Thoracic aorta endothelial cell (primary cell): ENCODE measurements around the gene CHRNB1. TPM values are rescaled to one million over a fixed set of nuclear protein-coding genes. Genes with fewer than 3 reads are reported as not detected.

ENCODE experiments used
- total RNA-seq: library from RNA; depleted of rRNA; stranded (reverse); fragments of >200 nt; gene quantifications from 2 replicates; pipeline ENCODE4 v1.2.3, GENCODE V29; 2012

CHRNB1 gene, protein sequence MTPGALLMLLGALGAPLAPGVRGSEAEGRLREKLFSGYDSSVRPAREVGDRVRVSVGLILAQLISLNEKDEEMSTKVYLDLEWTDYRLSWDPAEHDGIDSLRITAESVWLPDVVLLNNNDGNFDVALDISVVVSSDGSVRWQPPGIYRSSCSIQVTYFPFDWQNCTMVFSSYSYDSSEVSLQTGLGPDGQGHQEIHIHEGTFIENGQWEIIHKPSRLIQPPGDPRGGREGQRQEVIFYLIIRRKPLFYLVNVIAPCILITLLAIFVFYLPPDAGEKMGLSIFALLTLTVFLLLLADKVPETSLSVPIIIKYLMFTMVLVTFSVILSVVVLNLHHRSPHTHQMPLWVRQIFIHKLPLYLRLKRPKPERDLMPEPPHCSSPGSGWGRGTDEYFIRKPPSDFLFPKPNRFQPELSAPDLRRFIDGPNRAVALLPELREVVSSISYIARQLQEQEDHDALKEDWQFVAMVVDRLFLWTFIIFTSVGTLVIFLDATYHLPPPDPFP
- 4.4 and 4.8 TPM in 2 replicates for total RNA-seq

DNA sequence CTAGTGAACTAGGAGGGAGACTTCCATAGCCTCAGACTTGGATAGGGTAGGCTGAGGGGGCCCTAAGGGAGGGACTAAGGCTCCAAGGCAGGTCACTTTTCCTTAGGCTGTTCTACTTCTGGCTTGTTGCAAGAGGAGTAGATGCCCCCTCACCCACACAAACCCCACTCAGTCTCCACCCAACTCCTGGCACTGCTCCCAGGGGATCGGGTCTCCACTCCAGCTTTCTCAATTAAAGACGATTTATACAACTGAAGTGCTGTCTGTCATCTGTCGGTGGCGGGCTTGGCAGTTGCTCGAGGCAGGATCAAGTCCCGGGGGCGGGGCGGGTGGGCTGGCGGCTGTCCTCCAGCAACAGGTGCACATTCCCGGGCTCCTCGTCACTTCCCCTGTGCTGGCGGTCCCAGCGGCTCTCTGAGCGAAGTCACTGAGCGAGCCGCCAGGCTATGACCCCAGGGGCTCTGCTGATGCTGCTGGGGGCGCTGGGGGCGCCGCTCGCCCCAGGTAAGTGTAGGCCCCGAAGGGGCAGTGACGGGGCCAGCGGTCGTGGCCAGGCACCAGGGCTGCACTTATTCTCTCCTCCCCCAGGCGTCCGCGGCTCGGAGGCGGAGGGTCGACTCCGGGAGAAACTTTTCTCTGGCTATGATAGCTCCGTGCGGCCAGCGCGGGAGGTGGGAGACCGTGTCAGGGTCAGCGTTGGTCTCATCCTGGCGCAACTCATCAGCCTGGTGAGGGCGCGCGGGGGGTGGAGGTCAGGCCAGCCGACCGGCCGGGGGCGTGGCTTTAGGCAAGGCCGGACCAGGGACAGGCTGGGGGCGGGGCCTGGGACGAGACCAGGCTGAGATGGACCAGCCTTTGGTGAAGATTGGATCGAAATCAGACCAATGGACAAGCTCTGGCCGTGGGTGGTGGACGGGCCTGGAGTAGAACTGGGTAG, at the start of gene CHRNB1:
CHRNB1 (plus strand) TSS at position 380 of the 937 bp plus-strand sequence; CDS start at position 447, 67 bp downstream.

DNA sequence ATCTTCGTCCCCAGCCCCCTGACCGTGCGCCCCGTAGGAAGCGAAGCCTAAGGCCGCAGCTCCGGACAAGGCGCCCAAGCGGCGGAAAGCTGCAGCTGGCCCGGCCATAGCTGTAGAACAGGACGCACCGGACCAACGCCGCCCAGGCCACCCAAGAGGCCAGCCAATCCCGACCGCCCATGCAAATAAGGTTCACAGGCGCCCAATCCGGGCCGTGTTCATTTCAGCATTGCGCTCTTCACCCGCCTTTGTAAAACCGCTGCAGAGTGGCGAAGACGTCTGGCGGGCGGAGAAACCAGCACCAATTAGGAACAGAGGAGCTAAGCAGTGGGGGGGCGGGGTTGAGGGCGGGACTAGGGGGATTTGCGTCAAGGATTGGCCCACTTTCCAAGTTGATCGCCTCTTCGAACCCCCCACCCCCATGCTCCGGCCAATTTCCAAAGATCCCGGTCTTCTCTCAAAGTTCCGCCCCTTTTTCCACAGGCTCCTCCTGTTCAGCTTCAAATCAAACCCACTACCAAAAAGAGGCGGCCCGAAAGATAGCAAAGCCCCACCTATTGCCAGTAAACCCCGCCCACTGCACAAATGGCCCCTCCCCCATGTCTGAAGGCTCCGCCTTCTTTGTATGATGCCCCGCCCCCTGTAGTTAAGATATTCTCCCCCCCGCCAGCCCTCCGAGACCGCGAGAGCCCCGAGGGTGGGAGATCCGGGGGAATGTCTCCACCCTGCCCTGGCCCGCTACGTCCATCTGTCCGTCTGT, 40.7 kb upstream of the CHRNB1 start, which contains the start of gene TMEM256:
TMEM256 (minus strand) TSS at position 121 of the 760 bp plus-strand sequence; CDS start at position 108, 13 bp downstream.

DNA sequence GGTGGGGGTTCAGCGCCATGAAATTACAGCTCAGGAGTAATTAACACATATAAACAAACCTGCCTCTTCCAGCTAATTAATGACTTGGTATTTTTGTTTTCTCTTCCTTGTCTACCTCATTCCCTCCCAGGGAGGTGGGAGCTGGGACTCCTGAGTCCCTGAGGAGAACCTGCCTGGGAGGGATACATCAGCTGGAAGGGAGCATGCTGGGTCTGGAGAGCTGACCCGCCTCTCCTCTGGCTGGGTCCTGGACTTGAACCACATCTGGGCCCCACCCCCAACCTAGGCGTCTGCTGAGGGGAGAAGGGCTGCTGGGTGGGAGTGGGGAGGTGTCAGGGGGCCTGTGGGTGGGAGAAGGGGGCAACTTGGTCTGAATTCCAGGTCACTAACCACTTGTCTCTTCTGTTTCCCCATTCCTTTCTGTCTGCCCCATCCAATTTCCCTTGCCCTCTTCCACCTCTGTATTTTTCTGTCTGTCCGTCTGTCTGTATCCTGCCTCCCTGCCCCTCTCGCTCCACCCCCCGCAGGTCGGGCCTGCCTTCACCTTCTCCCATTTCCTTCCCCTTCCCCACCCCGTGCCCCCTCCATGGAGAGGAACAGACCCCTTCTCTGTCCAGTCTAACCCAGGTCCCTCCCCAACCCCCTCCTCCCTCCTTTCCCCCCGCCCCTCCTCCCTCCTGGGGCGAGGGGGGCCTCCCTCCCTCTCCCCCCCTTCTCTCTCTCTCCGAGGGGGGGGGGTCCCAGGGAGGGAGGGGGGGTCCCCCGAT, 37.2 kb upstream of the CHRNB1 start, which contains the start of gene NLGN2:
NLGN2 (plus strand) TSS at position 361 of the 767 bp plus-strand sequence. CDS start 411 bp downstream, outside the sequence.

DNA sequence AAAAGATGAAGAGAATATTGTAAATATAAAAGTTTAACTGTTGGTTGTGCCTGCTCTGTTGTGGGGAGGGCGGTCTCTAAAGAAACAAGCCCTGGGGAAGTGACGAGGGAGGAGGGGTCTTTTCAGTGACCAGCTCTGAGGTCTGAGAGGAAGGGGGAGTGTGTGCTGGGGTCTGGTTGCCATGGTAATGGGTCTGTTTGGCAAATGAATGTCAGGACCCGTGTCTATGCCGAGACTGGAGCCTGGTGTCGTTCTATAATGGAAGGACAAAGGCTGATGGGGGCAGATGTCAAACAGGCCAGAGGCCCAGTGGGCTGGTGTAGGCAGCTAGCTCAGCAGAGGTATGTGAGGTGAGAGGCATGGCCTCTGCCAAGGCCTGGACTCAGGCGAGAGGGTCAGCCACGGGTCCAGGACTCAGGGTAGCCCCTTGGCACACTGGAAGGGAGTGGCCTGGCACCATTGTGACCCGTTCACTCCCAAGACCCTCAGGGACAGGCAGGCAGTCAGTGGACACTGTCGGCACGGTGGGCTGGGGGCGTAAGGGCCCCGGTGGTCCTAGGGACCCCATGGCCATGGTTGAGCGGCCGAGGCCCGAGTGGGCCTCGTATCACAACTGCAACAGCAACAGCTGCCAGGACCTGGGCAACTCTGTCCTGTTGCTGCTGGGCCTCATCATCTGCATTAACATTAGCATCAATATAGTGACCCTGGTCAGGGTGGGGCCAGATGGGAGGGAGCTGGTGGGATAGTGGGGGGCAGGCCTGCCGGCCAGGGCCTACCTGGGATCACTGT, 24.8 kb upstream of the CHRNB1 start, which contains the start of gene SPEM1:
SPEM1 (plus strand) TSS at position 506 of the 792 bp plus-strand sequence; CDS start at position 567, 61 bp downstream.

DNA sequence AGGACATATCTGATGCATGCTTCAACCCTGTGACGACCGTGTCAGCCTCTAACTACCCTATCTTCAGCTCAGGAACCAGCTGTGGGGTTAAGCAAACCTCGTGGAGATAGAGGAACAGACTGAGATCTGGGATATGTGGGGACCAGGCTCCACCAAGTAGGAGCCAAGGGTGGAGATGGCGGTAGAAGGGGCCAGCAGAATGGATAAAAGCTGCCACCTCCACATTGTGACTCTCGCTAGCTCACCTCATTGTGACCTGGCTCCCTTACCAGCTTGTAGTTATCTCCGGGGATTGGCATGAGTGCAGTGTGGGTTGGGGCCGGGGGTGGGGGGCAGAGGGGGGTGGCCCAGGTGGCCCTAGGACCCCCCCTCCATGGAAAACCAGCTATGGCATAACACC, 19.5 kb upstream of the CHRNB1 start, which contains the start of gene SPEM2:
SPEM2 (plus strand) TSS at position 301 of the 400 bp plus-strand sequence; CDS start at position 374, 73 bp downstream.

DNA sequence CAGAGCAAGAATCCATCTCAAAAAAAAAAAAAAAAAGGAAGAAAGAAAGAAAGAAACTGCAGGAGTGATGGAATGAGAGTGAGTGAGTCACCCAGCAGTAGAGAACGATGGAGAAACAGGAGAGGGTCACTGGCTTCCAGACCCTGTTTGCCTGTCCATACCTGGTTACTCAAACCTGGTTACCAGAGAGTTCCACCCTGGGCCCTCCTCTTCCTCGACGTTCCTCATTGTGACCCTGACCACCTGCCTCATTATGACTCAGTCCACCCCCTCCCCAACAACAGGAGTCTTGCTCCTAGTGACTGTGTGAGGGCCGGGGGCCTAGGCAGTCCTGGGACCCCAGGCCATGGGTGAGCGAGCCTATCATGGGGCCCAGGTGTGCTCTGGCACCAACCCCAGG, 16.3 kb upstream of the CHRNB1 start, which contains the start of gene SPEM3:
SPEM3 (plus strand) TSS at position 301 of the 400 bp plus-strand sequence; CDS start at position 347, 46 bp downstream.

DNA sequence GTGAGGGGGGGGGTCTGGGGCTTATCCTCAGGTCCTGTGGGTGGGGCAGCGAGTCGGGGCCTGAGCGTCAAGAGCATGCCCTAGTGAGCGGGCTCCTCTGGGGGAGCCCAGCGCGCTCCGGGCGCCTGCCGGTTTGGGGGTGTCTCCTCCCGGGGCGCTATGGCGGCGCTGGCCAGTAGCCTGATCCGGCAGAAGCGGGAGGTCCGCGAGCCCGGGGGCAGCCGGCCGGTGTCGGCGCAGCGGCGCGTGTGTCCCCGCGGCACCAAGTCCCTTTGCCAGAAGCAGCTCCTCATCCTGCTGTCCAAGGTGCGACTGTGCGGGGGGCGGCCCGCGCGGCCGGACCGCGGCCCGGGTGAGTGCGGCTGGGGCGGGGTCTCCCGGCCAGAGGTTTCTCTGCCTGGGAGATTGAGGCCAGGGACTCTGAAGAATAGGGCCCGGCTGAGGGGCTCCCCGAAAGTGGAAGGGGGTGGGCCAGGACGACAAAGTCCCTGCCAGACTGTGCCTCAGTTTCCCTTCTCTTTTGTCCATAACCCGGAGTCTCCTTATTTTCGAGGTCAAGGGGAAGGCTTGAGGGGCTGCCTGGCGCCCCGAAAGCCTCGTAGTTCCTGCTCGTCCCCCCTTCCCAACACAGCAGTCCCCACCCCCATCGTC, 5.3 kb upstream of the CHRNB1 start, which contains the start of gene FGF11:
FGF11 (plus strand) TSS at position 51 of the 651 bp plus-strand sequence; CDS start at position 160, 109 bp downstream.

DNA sequence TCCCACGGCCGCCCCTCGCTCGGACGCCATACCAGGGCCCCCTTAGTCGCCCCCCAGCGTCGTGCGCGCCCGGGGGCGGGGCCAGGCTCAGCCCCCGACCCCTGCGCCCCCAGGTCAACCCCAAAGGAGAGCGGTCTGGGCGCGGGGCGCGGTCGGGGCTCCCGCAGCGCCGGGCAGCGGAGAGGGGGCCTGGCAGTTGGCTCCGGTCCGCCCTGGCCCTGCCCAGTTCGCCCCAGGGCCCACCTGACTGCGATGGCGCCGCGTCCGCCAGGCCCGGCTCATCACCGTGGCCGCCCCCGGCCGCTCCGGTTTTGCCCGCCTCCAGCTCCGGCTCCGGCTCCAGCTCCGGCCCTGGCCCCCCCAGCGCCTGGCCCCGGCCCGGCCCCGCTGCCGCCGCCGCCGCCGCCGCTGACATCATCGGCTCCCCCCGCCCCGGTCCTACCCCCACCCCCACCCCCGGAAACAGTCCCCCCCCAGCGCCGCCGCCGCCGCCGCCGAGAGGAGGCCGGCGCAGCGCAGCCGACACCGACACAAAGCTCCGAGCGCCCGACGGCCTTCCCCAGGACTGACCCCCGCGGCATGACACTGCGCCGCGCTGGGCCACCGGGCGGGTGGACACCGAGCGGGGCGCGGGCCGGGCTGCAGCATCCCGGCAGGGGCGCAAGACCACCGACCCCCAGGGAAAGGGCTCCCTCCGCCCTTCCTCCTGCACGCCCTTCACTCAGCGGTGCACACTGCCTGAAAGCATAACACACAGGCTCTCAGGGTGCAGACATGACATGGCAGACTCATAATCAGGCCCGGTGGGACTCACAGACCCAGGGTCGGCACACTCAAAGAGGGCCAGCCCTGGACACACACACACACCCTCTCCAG, 34.6 kb downstream of the CHRNB1 start, which contains the start of gene ZBTB4:
ZBTB4 (minus strand) TSS at position 419 of the 876 bp plus-strand sequence. CDS start 12,830 bp downstream, outside the sequence.

DNA sequence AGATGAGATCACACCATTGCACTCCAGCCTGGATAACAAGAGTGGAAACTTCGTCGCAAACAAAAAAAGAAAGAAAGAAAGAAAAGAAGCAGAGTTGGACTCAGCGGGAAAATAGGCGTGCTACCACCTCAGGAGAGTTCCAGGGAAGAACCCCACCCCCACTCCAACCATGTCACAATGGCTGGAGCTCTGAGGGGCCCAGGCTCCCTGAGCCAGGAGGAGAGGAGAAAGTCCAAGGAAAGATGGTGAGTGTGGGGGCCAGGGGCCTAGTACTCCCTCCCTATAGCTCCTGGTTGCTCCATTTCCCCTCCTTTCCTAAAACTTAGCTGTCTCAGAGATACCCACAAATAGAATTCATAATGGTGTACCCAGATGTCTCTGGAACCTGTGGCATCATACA, 36.4 kb downstream of the CHRNB1 start, which contains the start of gene SLC35G6:
SLC35G6 (plus strand) TSS at position 172 of the 400 bp plus-strand sequence; CDS start at position 243, 71 bp downstream.

DNA sequence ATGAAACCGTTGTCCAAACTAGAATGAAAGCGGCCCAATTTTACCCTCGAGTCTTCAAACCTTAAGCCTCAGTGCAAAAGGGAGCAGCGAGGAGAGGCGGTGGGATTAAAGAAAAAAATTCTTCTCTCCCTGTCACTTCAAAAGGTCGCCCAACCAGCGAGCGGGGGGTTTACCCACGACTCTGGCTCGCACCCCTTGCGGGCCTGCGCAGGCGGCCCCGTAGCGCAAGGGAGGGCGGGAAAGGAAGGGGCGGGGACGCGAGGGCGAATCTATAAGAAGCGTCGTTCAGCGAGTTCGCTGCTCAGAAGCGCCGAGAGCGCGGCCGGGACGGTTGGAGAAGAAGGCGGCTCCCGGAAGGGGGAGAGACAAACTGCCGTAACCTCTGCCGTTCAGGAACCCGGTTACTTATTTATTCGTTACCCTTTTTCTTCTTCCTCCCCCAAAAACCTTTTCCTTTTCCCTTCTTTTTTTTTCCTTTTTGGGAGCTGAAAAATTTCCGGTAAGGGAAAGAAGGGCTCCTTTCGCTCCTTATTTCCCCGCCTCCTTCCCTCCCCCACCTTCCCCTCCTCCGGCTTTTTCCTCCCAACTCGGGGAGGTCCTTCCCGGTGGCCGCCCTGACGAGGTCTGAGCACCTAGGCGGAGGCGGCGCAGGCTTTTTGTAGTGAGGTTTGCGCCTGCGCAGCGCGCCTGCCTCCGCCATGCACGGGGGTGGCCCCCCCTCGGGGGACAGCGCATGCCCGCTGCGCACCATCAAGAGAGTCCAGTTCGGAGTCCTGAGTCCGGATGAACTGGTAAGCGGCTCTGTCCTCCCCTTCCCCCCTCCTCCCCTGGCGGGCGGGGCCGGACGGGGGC, 39.4 kb downstream of the CHRNB1 start, which contains the start of gene POLR2A:
POLR2A (plus strand) TSS at position 300 of the 852 bp plus-strand sequence.

Other genes with a start within 250 kb of the CHRNB1 start
- 13.2 and 14.8 TPM in 2 replicates for gene DLG4, start 225.2 kb upstream of the CHRNB1 start, total RNA-seq
- gene ACADVL, start 225.1 kb upstream of the CHRNB1 start, total RNA-seq: 164 and 181 TPM in 2 replicates
- gene DVL2, start 210.5 kb upstream of the CHRNB1 start, total RNA-seq: 39.8 and 51.8 TPM in 2 replicates
- 38.1 and 38.3 TPM in 2 replicates for gene PHF23, start 205.6 kb upstream of the CHRNB1 start, total RNA-seq
- 206 and 343 TPM in 2 replicates for gene GABARAP, start 202.6 kb upstream of the CHRNB1 start, total RNA-seq
- gene CTDNEP1, start 193.3 kb upstream of the CHRNB1 start, total RNA-seq: 33.8 and 45.2 TPM in 2 replicates
- gene ELP5, start 192.8 kb upstream of the CHRNB1 start, total RNA-seq: 32.0 and 36.4 TPM in 2 replicates
- gene CLDN7, start 182.6 kb upstream of the CHRNB1 start, total RNA-seq: 19.0 and 22.7 TPM in 2 replicates
- under 0.01 and 0.14 TPM in 2 replicates for gene SLC2A4, start 163.3 kb upstream of the CHRNB1 start, total RNA-seq
- gene YBX2, start 150.4 kb upstream of the CHRNB1 start, total RNA-seq: 0.13 and 0.14 TPM in 2 replicates
- 863 and 945 TPM in 2 replicates for gene EIF5A, start 137.4 kb upstream of the CHRNB1 start, total RNA-seq
- gene GPS2, start 129.7 kb upstream of the CHRNB1 start, total RNA-seq: 44.3 and 44.5 TPM in 2 replicates
- 17.3 and 23.5 TPM in 2 replicates for gene NEURL4, start 115.7 kb upstream of the CHRNB1 start, total RNA-seq
- not detected in 2 replicates for gene ACAP1, start 108.5 kb upstream of the CHRNB1 start, total RNA-seq
- 2.1 and 2.6 TPM in 2 replicates for gene KCTD11, start 92.9 kb upstream of the CHRNB1 start, total RNA-seq
- gene TMEM95, start 89.9 kb upstream of the CHRNB1 start, total RNA-seq: not detected in 2 replicates
- gene TNK1, start 64.0 kb upstream of the CHRNB1 start, total RNA-seq: 0.27 and 0.29 TPM in 2 replicates
- 19.5 and 22.2 TPM in 2 replicates for gene PLSCR3, start 50.5 kb upstream of the CHRNB1 start, total RNA-seq
- 49.5 and 65.8 TPM in 2 replicates for gene TMEM256, start 41.0 kb upstream of the CHRNB1 start, total RNA-seq
- gene NLGN2, start 37.2 kb upstream of the CHRNB1 start, total RNA-seq: 4.5 and 7.3 TPM in 2 replicates
- not detected in 2 replicates for gene SPEM1, start 24.7 kb upstream of the CHRNB1 start, total RNA-seq
- not detected in 2 replicates for gene SPEM2, start 19.4 kb upstream of the CHRNB1 start, total RNA-seq
- not detected in 2 replicates for gene SPEM3, start 16.2 kb upstream of the CHRNB1 start, total RNA-seq
- 4.7 and 5.5 TPM in 2 replicates for gene TMEM102, start 9.6 kb upstream of the CHRNB1 start, total RNA-seq
- 0.22 and 0.27 TPM in 2 replicates for gene FGF11, start 5.5 kb upstream of the CHRNB1 start, total RNA-seq
- gene ZBTB4, start 34.6 kb downstream of the CHRNB1 start, total RNA-seq: 17.6 and 23.3 TPM in 2 replicates
- not detected in 2 replicates for gene SLC35G6, start 36.4 kb downstream of the CHRNB1 start, total RNA-seq
- gene POLR2A, start 39.3 kb downstream of the CHRNB1 start, total RNA-seq: 110 and 117 TPM in 2 replicates
- gene TNFSF12, start 104.0 kb downstream of the CHRNB1 start, total RNA-seq: 12.5 and 12.6 TPM in 2 replicates
- gene TNFSF13, start 113.7 kb downstream of the CHRNB1 start, total RNA-seq: 2.7 and 3.1 TPM in 2 replicates
- 66.1 and 78.8 TPM in 2 replicates for gene SENP3, start 116.9 kb downstream of the CHRNB1 start, total RNA-seq
- gene CD68, start 134.6 kb downstream of the CHRNB1 start, total RNA-seq: 5.5 and 5.8 TPM in 2 replicates
- 103 and 144 TPM in 2 replicates for gene MPDU1, start 138.8 kb downstream of the CHRNB1 start, total RNA-seq
- not detected in 2 replicates for gene SOX15, start 145.0 kb downstream of the CHRNB1 start, total RNA-seq
- 30.5 and 33.8 TPM in 2 replicates for gene FXR2, start 169.8 kb downstream of the CHRNB1 start, total RNA-seq
- 21.8 and 24.5 TPM in 2 replicates for gene SAT2, start 182.8 kb downstream of the CHRNB1 start, total RNA-seq
- gene SHBG, start 185.1 kb downstream of the CHRNB1 start, total RNA-seq: not detected in 2 replicates
- gene ATP1B2, start 205.9 kb downstream of the CHRNB1 start, total RNA-seq: not detected in 2 replicates
- gene TP53, start 242.4 kb downstream of the CHRNB1 start, total RNA-seq: 84.7 and 89.0 TPM in 2 replicates
- 14.0 and 18.1 TPM in 2 replicates for gene WRAP53, start 243.4 kb downstream of the CHRNB1 start, total RNA-seq